ENCODE results near the gene CCNY.

- no peak for TF ChIP-seq POLR2AphosphoS5 (IDR thresholded peaks at IDR 0.05; ENCODE audit: low read depth, low read length)
- TF ChIP-seq, protein P1, sequence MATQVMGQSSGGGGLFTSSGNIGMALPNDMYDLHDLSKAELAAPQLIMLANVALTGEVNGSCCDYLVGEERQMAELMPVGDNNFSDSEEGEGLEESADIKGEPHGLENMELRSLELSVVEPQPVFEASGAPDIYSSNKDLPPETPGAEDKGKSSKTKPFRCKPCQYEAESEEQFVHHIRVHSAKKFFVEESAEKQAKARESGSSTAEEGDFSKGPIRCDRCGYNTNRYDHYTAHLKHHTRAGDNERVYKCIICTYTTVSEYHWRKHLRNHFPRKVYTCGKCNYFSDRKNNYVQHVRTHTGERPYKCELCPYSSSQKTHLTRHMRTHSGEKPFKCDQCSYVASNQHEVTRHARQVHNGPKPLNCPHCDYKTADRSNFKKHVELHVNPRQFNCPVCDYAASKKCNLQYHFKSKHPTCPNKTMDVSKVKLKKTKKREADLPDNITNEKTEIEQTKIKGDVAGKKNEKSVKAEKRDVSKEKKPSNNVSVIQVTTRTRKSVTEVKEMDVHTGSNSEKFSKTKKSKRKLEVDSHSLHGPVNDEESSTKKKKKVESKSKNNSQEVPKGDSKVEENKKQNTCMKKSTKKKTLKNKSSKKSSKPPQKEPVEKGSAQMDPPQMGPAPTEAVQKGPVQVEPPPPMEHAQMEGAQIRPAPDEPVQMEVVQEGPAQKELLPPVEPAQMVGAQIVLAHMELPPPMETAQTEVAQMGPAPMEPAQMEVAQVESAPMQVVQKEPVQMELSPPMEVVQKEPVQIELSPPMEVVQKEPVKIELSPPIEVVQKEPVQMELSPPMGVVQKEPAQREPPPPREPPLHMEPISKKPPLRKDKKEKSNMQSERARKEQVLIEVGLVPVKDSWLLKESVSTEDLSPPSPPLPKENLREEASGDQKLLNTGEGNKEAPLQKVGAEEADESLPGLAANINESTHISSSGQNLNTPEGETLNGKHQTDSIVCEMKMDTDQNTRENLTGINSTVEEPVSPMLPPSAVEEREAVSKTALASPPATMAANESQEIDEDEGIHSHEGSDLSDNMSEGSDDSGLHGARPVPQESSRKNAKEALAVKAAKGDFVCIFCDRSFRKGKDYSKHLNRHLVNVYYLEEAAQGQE (IDR thresholded peaks at IDR 0.05; ENCODE audit: insufficient read depth in 1 of 2, low read depth in 2 of 2, low read length in 2 of 2) = no peak
- TF ChIP-seq SIN3A (IDR thresholded peaks at IDR 0.05; ENCODE audit: borderline replicate concordance, insufficient read depth, low read length) = no peak
- no peak for TF ChIP-seq FOXP2 (optimal IDR thresholded peaks at IDR 0.05; ENCODE audit: borderline replicate concordance, extremely low read depth, extremely low read length, insufficient read depth)
These were observed 248.6 kb downstream of the CCNY start for GRCh38 chr10:35584946-35585345.
